ENCODE measurements around the gene PRM2.

DNA sequence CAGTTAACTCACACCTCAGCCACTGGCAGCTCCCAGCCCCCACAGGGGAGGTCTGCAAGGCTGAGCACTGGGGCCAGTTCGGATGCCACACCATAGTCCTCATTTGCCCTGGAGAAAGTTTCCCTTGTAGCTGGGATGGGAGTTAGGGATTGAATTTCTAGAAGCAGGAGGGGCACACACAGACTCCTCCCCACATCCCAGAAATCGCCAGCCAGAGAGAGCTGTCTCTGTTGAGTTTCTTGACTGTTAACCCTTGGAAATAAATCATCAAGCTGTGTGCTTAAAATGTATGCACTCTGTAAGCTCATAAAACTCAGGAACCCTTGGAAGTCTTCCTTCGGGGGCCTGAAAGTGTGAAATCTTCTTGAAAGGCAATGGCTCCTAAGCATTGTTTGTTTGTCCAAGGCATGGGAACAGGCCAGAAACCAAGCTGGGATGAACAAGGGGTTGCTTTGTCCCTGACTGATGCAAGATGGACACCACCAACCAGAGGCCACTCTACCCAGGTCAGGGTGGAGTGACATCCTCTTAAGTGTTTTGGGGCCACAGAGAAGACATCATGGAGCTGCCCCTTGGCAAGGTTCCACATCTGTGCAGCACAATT, 2.5 kb downstream of the PRM2 start:
- TF ChIP-seq EZH2 (IDR thresholded peaks at IDR 0.05; ENCODE audit: insufficient read depth, poor library complexity, severe bottlenecking) (no peak), EZH2phosphoT487 (IDR thresholded peaks at IDR 0.05; ENCODE audit: insufficient read depth, low read depth) (no peak)

Measured in GM23248 (cell line).